Endothelial cell (in vitro differentiated cells): ENCODE data around the gene NUDT15. TPM values are rescaled to one million over a fixed set of nuclear protein-coding genes. Genes with fewer than 3 reads are reported as not detected.

Experiments
- DNase-seq: peaks from one replicate; pipeline ENCODE4 v3.0.0; 2021; ENCODE audit warnings: low spot score
- H3K27ac Mint-ChIP-seq: one replicate; pipeline ENCODE4 v1.8.0; 2021; ENCODE audit warnings: mixed read lengths, inconsistent platforms; ENCODE audit not compliant: unreplicated experiment
- H3K27me3 Mint-ChIP-seq: one replicate; pipeline ENCODE4 v1.8.0; 2021; ENCODE audit warnings: mild to moderate bottlenecking, moderate library complexity, mixed read lengths, inconsistent platforms; ENCODE audit not compliant: unreplicated experiment
- H3K36me3 Mint-ChIP-seq: one replicate; pipeline ENCODE4 v1.8.0; 2021; ENCODE audit warnings: mild to moderate bottlenecking, low read depth, mixed read lengths, inconsistent platforms; ENCODE audit not compliant: unreplicated experiment
- H3K4me1 Mint-ChIP-seq: one replicate; pipeline ENCODE4 v1.8.0; 2021; ENCODE audit warnings: mild to moderate bottlenecking, mixed read lengths, inconsistent platforms; ENCODE audit not compliant: unreplicated experiment
- H3K4me3 Mint-ChIP-seq: one replicate; pipeline ENCODE4 v1.8.0; 2021; ENCODE audit warnings: mild to moderate bottlenecking, mixed read lengths, inconsistent platforms; ENCODE audit not compliant: unreplicated experiment
- H3K9me3 Mint-ChIP-seq: one replicate; pipeline ENCODE4 v1.8.0; 2021; ENCODE audit warnings: mixed read lengths, inconsistent platforms; ENCODE audit not compliant: unreplicated experiment
- total RNA-seq: library from RNA; stranded (reverse); fragmentation: NEBNext Ultra II Directional; extraction: Animal tissue kit (Norgen Biotek cat#: 25700); gene quantifications from one replicate; pipeline ENCODE4 v1.2.1, GENCODE V29; 2021; ENCODE audit not compliant: unreplicated experiment
- TF ChIP-seq, protein P1 (sequence below): fragments of 200-600 bp; sonication (generic); IDR thresholded peaks from one replicate; pipeline ENCODE4 v1.5.0; 2021; ENCODE audit warnings: antibody characterized with exemption; ENCODE audit not compliant: unreplicated experiment

NUDT15 gene
- total RNA-seq, 1 donor from 2014 or later: 14.6 TPM

DNA sequence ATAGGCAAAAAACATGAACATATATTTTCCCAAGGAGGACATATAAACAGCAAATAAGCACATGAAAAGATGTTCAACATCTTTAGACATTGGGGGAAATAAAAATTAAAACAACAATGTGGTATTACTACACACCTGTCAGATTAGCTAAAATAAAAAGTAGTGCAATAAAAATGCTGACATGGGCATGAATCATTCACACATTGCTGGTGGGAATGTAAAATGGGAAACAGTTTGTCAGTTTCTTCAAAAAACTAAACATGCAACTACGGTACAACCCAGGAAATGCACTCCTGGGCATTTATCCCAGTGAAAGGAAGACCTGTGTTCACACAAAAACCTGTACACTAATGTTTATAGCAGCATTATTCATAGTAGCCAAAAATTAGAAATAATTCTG, 31.1 kb upstream of the NUDT15 start:
- no peak for DNase-seq
- TF ChIP-seq, protein P1, sequence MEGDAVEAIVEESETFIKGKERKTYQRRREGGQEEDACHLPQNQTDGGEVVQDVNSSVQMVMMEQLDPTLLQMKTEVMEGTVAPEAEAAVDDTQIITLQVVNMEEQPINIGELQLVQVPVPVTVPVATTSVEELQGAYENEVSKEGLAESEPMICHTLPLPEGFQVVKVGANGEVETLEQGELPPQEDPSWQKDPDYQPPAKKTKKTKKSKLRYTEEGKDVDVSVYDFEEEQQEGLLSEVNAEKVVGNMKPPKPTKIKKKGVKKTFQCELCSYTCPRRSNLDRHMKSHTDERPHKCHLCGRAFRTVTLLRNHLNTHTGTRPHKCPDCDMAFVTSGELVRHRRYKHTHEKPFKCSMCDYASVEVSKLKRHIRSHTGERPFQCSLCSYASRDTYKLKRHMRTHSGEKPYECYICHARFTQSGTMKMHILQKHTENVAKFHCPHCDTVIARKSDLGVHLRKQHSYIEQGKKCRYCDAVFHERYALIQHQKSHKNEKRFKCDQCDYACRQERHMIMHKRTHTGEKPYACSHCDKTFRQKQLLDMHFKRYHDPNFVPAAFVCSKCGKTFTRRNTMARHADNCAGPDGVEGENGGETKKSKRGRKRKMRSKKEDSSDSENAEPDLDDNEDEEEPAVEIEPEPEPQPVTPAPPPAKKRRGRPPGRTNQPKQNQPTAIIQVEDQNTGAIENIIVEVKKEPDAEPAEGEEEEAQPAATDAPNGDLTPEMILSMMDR: no peak
- H3K4me3 Mint-ChIP-seq: no peak overlapping the region
- H3K9me3 Mint-ChIP-seq: no peaks in the 10 kb centered on the region
- peaks cover 7% of the 10 kb centered on the region for H3K27me3 Mint-ChIP-seq
- no peak overlapping the region for H3K27ac Mint-ChIP-seq
- H3K36me3 Mint-ChIP-seq: peaks cover 3% of the 10 kb centered on the region
- H3K4me1 Mint-ChIP-seq: peaks cover 16% of the 10 kb centered on the region

DNA sequence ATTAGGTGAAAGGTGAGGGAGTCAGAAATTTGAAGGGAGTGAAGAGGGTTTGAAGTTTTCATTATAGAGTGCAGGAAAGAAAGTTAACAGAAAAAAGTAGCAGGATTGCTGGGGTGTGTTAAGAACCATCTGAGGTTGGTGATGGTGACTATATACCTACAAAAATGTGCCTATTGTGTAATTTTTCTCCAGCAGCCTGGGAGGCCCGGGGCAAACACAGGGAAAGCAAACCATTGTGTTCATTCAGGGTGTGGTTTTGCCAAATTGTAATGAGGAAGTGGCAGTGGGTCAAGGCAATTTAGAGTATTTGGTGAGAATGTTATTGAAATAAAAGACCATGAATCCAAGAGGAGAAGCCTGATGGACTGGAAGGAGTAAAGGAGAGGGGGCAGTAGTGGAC, 28.2 kb upstream of the NUDT15 start:
- peak overlapping the region; percentile 62 for H3K27ac Mint-ChIP-seq
- peak overlapping the region; percentile 10 for H3K4me3 Mint-ChIP-seq
- TF ChIP-seq, protein P1: no peak
- DNase-seq: no peak
- H3K36me3 Mint-ChIP-seq: peaks cover 3% of the 10 kb centered on the region
- H3K9me3 Mint-ChIP-seq: no peaks in the 10 kb centered on the region
- H3K27me3 Mint-ChIP-seq: no peaks in the 10 kb centered on the region
- peaks cover 9% of the 10 kb centered on the region for H3K4me1 Mint-ChIP-seq

DNA sequence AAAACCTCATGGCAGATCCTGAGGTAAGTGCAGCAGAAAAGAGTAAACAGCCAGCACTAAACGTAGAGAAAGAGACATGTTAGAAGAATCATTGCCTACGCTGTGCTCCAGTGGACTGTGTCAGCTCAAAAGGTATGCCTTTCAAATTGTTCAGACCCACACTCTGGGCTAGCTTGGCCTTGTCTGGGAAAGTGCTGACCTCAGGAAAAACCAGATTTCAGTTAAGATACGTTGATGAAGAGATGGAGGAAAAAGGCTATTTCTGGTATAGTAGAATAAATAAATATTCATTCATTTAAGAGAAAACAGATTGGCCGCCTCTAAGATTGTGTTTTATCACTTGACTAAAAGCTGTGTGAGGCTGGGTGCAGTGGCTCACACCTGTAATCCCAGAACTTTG, 26.8 kb upstream of the NUDT15 start:
- Mint-ChIP-seq H3K27me3 (no peaks in the 10 kb centered on the region), H3K4me1 (peaks cover 9% of the 10 kb centered on the region), H3K9me3 (no peaks in the 10 kb centered on the region), H3K36me3 (peaks cover 3% of the 10 kb centered on the region), H3K27ac (no peak overlapping the region), H3K4me3 (no peak overlapping the region)
- TF ChIP-seq, protein P1: no peak
- no peak for DNase-seq

DNA sequence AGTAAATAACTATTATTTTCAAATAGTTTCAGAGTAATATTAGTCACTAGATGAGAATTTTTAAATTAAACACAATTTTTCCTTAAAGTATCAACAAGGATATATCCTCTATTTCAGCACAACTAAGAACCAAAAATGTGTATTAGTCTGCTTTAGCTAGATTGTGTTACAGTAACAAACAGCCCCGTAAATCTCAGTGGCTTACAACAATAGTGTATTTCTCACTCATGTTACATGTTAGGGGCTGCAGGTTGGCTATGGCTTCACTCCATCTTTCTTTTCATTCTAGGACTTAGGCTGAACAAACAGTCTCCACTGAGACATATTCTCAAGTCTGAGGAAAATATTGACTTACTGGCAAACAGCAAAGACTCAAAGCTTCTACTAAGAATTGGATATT, 24.9 kb upstream of the NUDT15 start:
- no peaks in the 10 kb centered on the region for H3K9me3 Mint-ChIP-seq
- H3K27me3 Mint-ChIP-seq: no peaks in the 10 kb centered on the region
- TF ChIP-seq, protein P1: no peak
- DNase-seq: no peak
- H3K4me1 Mint-ChIP-seq: peaks cover 9% of the 10 kb centered on the region
- peaks cover 3% of the 10 kb centered on the region for H3K36me3 Mint-ChIP-seq
- H3K4me3 Mint-ChIP-seq: no peak overlapping the region
- H3K27ac Mint-ChIP-seq: no peak overlapping the region

DNA sequence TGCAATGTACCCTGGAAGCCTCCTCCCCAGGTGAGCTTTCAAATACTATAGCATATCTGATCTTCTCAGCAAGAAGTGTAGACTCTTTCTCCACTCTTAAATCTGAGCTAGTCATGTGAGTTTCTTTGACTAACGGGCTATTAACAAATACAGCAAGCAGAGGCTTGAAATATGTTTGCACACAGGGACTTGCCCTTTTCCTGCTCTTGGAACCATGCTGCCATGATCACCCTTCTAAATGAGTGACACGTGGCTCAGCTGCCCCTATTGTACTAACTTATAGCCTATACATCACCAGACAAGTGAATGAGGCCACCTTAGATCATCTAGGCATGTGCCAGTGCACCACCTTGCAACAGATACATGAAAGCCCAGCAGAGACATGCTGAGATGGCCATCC, 23.2 kb upstream of the NUDT15 start:
- TF ChIP-seq, protein P1: no peak
- no peaks in the 10 kb centered on the region for H3K27me3 Mint-ChIP-seq

More for the DNA sequence above, 23.2 kb upstream of the NUDT15 start:
- H3K27ac Mint-ChIP-seq: no peak overlapping the region
- H3K4me3 Mint-ChIP-seq: no peak overlapping the region
- no peaks in the 10 kb centered on the region for H3K9me3 Mint-ChIP-seq
- H3K4me1 Mint-ChIP-seq: peaks cover 2% of the 10 kb centered on the region
- H3K36me3 Mint-ChIP-seq: peaks cover 2% of the 10 kb centered on the region
- DNase-seq: no peak
